ENCODE data around the gene INPP5E.

DNA sequence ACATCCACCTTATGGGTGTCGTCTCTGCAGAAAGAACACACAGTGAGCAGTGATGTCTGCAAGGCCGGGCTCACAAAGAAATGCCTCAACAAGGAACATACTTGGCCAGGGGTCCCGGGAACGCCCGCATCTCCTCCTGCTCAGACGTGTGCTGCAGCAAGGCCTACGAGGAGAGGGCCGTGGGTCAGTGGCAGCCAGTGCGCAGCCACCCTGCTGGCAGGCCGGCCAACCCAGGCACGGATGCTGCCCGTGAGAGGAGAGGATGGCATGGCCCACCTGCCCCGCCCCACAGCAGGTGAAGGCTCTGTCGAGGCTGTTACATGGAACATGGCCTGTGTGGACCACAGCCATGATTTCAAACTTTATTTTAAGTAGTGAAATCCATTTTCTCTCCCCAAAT, 23.9 kb upstream of the INPP5E start:
- TF ChIP-seq, protein P1, sequence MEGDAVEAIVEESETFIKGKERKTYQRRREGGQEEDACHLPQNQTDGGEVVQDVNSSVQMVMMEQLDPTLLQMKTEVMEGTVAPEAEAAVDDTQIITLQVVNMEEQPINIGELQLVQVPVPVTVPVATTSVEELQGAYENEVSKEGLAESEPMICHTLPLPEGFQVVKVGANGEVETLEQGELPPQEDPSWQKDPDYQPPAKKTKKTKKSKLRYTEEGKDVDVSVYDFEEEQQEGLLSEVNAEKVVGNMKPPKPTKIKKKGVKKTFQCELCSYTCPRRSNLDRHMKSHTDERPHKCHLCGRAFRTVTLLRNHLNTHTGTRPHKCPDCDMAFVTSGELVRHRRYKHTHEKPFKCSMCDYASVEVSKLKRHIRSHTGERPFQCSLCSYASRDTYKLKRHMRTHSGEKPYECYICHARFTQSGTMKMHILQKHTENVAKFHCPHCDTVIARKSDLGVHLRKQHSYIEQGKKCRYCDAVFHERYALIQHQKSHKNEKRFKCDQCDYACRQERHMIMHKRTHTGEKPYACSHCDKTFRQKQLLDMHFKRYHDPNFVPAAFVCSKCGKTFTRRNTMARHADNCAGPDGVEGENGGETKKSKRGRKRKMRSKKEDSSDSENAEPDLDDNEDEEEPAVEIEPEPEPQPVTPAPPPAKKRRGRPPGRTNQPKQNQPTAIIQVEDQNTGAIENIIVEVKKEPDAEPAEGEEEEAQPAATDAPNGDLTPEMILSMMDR (IDR thresholded peaks at IDR 0.05), result no peak
- TF ChIP-seq POLR2A (IDR thresholded peaks at IDR 0.05), result no peak

Data from uterus (tissue), 2 donors.